Esophagus muscularis mucosa (tissue), 4 donors: ENCODE measurements around the gene YPEL1. TPM values are rescaled to one million over a fixed set of nuclear protein-coding genes. Genes with fewer than 3 reads are reported as not detected.
"Not testable (repeated sequence)": the region's sequence is repeated elsewhere in the genome, so short reads cannot be mapped to it uniquely, and the experiment has no call there.

Experiments used
- DNase-seq: peaks from one replicate; pipeline ENCODE4 v3.0.0-alpha.2; 2017; ENCODE audit errors: extremely low spot score
- H3K27ac ChIP-seq, 4 donors: fragments of 200-600 bp; sonication (generic); replicated peaks in 1 of 4; 1 replicate in 3 of 4; 2 replicates in 1 of 4; pipeline ENCODE4 v1.5.1; 2016 to 2019; ENCODE audit warnings: mild to moderate bottlenecking in 1 of 4
- H3K27me3 ChIP-seq, 4 donors: fragments of 200-600 bp; sonication (generic); one replicate each; pipeline versions ENCODE4 v1.5.1 to v1.6.0; 2016 to 2019
- H3K36me3 ChIP-seq, 4 donors: fragments of 200-600 bp; sonication (generic); one replicate each; pipeline ENCODE4 v1.5.1; 2016 to 2019
- H3K4me1 ChIP-seq, 4 donors: fragments of 200-600 bp; sonication (generic); one replicate each; pipeline ENCODE4 v1.5.1; 2016 to 2019
- H3K4me3 ChIP-seq, 4 donors: fragments of 200-600 bp; sonication (generic); 1 replicate in 2 of 4; 2 replicates in 2 of 4; pipeline ENCODE4 v1.5.1; 2016 to 2019; ENCODE audit warnings: mild to moderate bottlenecking in 4 of 4, moderate library complexity in 1 of 4
- H3K9me3 ChIP-seq, 4 donors: fragments of 200-600 bp; sonication (generic); 1 replicate in 3 of 4; 2 replicates in 1 of 4; pipeline ENCODE4 v1.5.1; 2016 to 2019
- EP300 ChIP-seq: sonication (generic); formaldehyde crosslinking; IDR thresholded peaks from one replicate; pipeline ENCODE4 v1.6.1; 2017; ENCODE audit warnings: antibody characterized with exemption
- POLR2A ChIP-seq: fragments of 450-650 bp; IDR thresholded peaks from one replicate; pipeline ENCODE4 v1.6.1; 2017; ENCODE audit warnings: antibody characterized with exemption, moderate library complexity, mild to moderate bottlenecking, low read depth
- POLR2AphosphoS5 ChIP-seq, 2 donors: sonication (generic); formaldehyde crosslinking; IDR thresholded peaks; one replicate each; pipeline ENCODE4 v1.6.1; 2017; ENCODE audit warnings: antibody characterized with exemption in 2 of 2
- WGBS: methylation state at CpG from one replicate; pipeline ENCODE4 v1.1.5; 2018; 5-methylcytosine and 5-hydroxymethylcytosine counted together
- intact Hi-C: fragments of 100-400 bp; cut with DNase I; formaldehyde crosslinking; loops from one replicate; pipeline ENCODE4 v1.15.1; 2023
- total RNA-seq, 4 donors: library from RNA; depleted of rRNA; stranded (reverse); fragments of >200 nt; gene quantifications; one replicate each; pipeline versions ENCODE4 v1.1.0 to v1.2.1, GENCODE V29; 2016
- TF ChIP-seq, protein P1 (sequence below), 3 experiments: fragments of 200-600 bp in 2 of 3; fragments of 450-650 bp in 1 of 3; sonication (generic) in 2 of 3; IDR thresholded peaks; one replicate each; pipeline ENCODE4 v1.5.1; 2017 to 2019; ENCODE audit warnings: antibody characterized with exemption in 3 of 3, mild to moderate bottlenecking in 2 of 3, moderate library complexity in 1 of 3

Gene YPEL1
- total RNA-seq, 4 donors from 2014 or later = 12.0 to 30.7 (median 16.5) TPM

DNA sequence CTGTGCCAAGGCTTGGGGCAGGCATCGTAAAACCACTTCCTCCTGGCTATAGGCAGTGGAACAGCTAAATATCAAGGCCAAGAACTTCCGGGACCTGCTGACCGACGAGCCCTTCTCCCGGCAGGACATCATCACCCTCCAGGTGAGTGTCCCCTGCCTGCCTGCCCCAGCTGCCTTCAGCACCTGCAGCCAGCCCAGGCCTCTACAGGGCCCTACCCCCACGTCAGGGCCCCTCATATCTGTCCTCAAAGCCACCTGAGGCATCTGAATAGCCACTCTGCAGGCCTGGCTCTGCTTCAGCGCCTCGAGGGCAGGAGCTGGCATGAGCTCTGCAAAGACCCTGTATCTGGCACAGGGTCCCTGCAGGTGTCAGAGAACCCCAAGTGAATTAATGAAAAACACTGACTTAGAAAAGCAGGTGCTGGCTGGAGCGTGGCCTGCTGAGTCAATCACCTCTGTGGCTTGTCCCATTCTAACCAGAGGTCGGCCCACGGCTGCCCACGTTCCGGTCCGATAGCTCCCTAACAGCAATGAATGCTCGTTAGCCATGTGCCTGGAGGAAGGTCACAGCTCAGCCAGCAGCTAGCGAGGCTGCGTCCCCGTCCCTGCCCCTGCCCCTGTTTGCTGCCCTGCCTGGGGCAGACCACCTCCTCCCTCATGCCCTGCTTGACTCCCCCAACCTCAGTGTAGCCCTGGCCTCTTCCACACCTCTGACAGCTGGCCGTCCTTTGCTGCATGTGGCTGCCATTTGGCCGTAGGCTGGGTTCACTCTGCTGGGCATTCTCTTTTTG lies 53.0 kb downstream of the YPEL1 start:
- Histone ChIP-seq H3K4me3 (no peak overlapping the region), H3K9me3 (no peaks in the 10 kb centered on the region), H3K4me1 (no peaks in the 10 kb centered on the region), H3K36me3 (peaks cover 41 to 85% (median 72%) of the 10 kb centered on the region in 4 donors), H3K27me3 (no peaks in the 10 kb centered on the region), H3K27ac (no peak overlapping the region)
- no peak for DNase-seq
- TF ChIP-seq, protein P1, sequence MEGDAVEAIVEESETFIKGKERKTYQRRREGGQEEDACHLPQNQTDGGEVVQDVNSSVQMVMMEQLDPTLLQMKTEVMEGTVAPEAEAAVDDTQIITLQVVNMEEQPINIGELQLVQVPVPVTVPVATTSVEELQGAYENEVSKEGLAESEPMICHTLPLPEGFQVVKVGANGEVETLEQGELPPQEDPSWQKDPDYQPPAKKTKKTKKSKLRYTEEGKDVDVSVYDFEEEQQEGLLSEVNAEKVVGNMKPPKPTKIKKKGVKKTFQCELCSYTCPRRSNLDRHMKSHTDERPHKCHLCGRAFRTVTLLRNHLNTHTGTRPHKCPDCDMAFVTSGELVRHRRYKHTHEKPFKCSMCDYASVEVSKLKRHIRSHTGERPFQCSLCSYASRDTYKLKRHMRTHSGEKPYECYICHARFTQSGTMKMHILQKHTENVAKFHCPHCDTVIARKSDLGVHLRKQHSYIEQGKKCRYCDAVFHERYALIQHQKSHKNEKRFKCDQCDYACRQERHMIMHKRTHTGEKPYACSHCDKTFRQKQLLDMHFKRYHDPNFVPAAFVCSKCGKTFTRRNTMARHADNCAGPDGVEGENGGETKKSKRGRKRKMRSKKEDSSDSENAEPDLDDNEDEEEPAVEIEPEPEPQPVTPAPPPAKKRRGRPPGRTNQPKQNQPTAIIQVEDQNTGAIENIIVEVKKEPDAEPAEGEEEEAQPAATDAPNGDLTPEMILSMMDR (IDR thresholded peaks at IDR 0.05) = no peak
- TF ChIP-seq POLR2AphosphoS5 (IDR thresholded peaks at IDR 0.05) = no peak
- intact Hi-C loops = no loop called here
- 89% methylated on average over 12 of the region's 20 CpGs for WGBS

DNA sequence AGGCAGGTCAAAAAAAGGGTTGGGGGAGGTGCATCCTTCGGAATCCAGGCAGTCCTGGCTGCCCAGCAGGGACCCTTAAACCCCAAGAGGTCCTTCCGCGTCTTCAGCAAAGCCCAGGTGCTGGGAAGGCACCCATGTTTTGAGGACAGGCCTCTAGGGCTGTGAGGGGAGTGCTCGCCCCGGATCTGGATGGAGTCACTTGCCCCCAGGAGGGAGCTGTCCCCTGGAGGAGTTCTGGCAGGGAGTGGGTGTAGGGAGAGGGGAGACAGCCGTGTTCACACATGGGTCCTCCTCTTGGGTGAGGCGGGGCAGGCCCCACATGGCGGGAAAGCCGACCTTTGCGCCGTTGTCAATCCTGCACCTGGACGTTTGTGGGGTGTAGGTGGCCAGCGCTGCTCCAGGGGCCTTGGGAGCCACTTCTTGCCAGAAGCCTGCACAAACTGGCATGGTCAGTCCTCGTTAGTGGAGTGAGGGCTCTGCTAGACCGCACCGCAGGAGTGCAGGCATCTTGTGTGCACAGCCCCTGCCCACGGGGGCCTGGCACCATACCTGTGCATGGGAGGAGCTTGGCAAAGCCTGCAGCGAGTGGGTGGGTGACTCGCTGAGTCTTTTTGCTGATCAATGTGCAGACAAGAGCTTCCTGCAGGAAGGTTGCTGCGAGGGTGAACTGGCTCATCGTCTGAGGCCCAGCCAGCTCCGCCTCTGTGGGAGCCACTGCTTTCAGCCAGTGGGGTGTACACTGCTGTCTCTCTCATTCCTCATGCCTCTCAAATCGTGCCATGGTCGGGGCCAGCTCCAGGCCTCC lies 53.8 kb downstream of the YPEL1 start:
- Histone ChIP-seq H3K4me1 (no peaks in the 10 kb centered on the region), H3K27me3 (no peaks in the 10 kb centered on the region), H3K36me3 (peaks cover 39 to 85% (median 67%) of the 10 kb centered on the region in 4 donors), H3K4me3 (no peak overlapping the region), H3K27ac (no peak overlapping the region), H3K9me3 (no peaks in the 10 kb centered on the region)
- WGBS = 87% methylated on average over 9 of the region's 24 CpGs
- TF ChIP-seq POLR2A (no peak), EP300 (no peak), POLR2AphosphoS5 (IDR thresholded peaks at IDR 0.05) (no peak)
- TF ChIP-seq, protein P1 (IDR thresholded peaks at IDR 0.05) = no peak
- DNase-seq = no peak
- intact Hi-C loops = no loop called here

DNA sequence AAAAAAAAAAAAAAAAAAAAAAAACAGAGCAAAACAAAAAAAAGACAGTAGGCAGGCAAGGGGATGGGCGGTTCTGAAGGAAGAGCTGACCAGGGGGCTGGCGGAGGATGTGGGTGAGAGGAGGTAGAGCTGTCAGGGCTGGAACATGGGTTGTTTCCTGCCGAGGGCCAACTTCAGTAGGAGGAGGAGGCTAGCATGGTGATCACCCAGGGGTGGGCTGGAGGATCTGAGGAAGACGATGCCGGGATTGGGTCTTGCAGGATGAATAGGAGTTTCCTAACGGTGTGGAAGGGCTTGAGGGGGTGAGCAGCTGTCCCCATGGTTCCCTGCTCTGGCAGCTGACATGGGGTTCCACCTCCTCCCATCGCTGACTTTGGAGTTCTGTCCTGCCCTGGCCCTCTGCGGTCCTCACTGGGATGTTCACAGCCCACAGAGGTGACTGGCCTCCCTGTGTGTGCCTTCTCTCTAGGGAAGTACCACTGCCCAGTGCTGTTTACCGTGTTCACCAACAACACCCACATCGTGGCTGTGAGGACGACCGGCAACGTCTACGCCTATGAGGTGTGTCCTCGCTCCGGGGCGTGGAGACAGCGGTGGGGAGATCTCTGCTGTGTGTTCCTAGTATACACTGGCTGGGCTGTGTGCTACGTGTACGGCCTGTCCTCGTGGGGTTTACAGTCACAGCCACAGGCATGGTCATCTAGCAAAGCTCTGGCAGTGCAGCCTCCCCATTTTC lies 54.6 kb downstream of the YPEL1 start:
- WGBS = 95% methylated on average over 13 of the region's 21 CpGs
- H3K4me3 ChIP-seq = no peak overlapping the region
- H3K27ac ChIP-seq = no peak overlapping the region
- no peaks in the 10 kb centered on the region for H3K9me3 ChIP-seq
- DNase-seq = no peak
- intact Hi-C loops = no loop called here
- peaks cover 36 to 82% (median 61%) of the 10 kb centered on the region in 4 donors for H3K36me3 ChIP-seq
- no peaks in the 10 kb centered on the region for H3K4me1 ChIP-seq
- H3K27me3 ChIP-seq = no peaks in the 10 kb centered on the region
- TF ChIP-seq POLR2A (no peak), EP300 (no peak), POLR2AphosphoS5 (IDR thresholded peaks at IDR 0.05) (no peak)
- TF ChIP-seq, protein P1 (IDR thresholded peaks at IDR 0.05) = no peak

DNA sequence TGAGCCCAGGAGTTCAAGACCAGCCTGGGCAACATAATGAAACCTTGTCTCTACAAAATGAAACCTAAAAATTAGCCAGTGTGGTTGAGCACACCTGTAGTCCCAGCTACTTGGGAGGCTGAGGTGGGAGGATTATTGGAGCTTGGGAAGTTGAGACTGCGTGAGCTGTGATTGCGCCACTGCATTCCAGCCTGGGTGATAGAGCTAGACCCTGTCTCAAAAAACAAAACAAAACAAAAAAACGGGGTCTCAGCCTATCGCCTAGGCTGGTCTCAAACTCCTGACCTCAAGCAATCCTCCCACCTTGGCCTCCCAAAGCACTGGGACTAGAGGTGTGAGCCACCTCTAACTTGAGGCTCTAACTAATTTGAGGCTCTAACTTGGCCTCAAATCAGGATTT lies 56.2 kb downstream of the YPEL1 start:
- TF ChIP-seq POLR2AphosphoS5 (IDR thresholded peaks at IDR 0.05) (no peak), POLR2A (no peak), EP300 (no peak)
- TF ChIP-seq, protein P1 (IDR thresholded peaks at IDR 0.05) = no peak
- WGBS = 97% methylated on average over 4 of the region's 4 CpGs

DNA sequence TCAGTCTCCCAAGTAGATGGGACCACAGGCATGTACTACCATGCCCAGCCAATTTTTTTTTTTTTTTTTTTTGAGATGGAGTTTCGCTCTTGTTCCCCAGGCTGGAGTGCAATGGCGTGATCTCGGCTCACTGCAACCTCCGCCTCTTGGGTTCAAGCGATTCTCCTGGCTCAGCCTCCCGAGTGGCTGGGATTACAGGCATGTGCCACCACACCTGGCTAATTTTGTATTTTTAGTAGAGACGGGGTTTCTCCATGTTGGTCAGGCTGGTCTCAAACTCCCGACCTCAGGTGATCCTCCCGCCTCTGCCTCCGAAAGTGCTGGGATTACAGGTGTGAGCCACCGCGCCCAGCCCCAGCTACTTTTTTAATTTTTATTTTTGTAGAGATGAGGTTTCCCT lies 56.8 kb downstream of the YPEL1 start:
- H3K4me1 ChIP-seq, H3K27me3 ChIP-seq, DNase-seq, H3K9me3 ChIP-seq, intact Hi-C loops, H3K4me3 ChIP-seq, H3K27ac ChIP-seq: not testable (repeated sequence)
- peaks cover 40 to 83% (median 62%) of the 10 kb centered on the region in 4 donors for H3K36me3 ChIP-seq
- WGBS = 95% methylated on average over 12 of the region's 12 CpGs

More for the DNA sequence above, 56.2 kb downstream of the YPEL1 start:
- Histone ChIP-seq H3K36me3 (peaks cover 40 to 82% (median 61%) of the 10 kb centered on the region in 4 donors), H3K9me3 (no peaks in the 10 kb centered on the region), H3K4me3 (no peak overlapping the region), H3K27me3 (no peaks in the 10 kb centered on the region), H3K27ac (no peak overlapping the region), H3K4me1 (no peaks in the 10 kb centered on the region)
- no peak for DNase-seq
- intact Hi-C loops = no loop called here
